HEK293 (cell line): ENCODE data around the gene VAT1.
A peak's percentile ranks its signal among the peaks of the same experiment; 100 is the strongest.

Source experiments
- EGR2 ChIP-seq: fragments of 450-650 bp; formaldehyde crosslinking; IDR thresholded peaks from 2 replicates; pipeline ENCODE4 v1.5.1; 2016; ENCODE audit warnings: low read depth, missing biosample characterization, missing genetic modification characterization
- HOXA7 ChIP-seq: sonication (generic); formaldehyde crosslinking; IDR thresholded peaks from 2 replicates; pipeline ENCODE4 v1.8.1; 2022; ENCODE audit warnings: missing genetic modification reagents, borderline replicate concordance
- HOXC10 ChIP-seq: sonication (generic); formaldehyde crosslinking; IDR thresholded peaks from 2 replicates; pipeline ENCODE4 v1.8.1; 2023; ENCODE audit warnings: mild to moderate bottlenecking, missing genetic modification reagents
- KLF1 ChIP-seq: fragments of 450-650 bp; formaldehyde crosslinking; IDR thresholded peaks from 2 replicates; pipeline ENCODE4 v1.5.1; 2016; ENCODE audit warnings: missing biosample characterization, missing genetic modification characterization
- PATZ1 ChIP-seq: fragments of 450-650 bp; formaldehyde crosslinking; IDR thresholded peaks from 2 replicates; pipeline ENCODE4 v1.5.1; 2016; ENCODE audit warnings: missing biosample characterization, missing genetic modification characterization
- SP3 ChIP-seq: fragments of 450-650 bp; formaldehyde crosslinking; IDR thresholded peaks from 2 replicates; pipeline ENCODE4 v1.5.1; 2016; ENCODE audit warnings: missing biosample characterization, missing genetic modification characterization
- TRIM28 ChIP-seq: IDR thresholded peaks from 2 replicates; pipeline ENCODE4 v1.6.1; 2011; ENCODE audit warnings: low read length, control low read depth, borderline replicate concordance
- WT1 ChIP-seq: fragments of 450-650 bp; formaldehyde crosslinking; IDR thresholded peaks from 2 replicates; pipeline ENCODE4 v1.5.1; 2016; ENCODE audit warnings: missing biosample characterization, missing genetic modification characterization
- ZBTB1 ChIP-seq: fragments of 450-650 bp; formaldehyde crosslinking; IDR thresholded peaks from 2 replicates; pipeline ENCODE4 v1.5.1; 2016; ENCODE audit warnings: missing biosample characterization, missing genetic modification characterization
- ZBTB20 ChIP-seq: fragments of 450-650 bp; formaldehyde crosslinking; IDR thresholded peaks from 2 replicates; pipeline ENCODE4 v1.5.1; 2016; ENCODE audit warnings: missing biosample characterization, missing genetic modification characterization
- ZFP3 ChIP-seq: fragments of 450-650 bp; formaldehyde crosslinking; IDR thresholded peaks from 2 replicates; pipeline ENCODE4 v1.5.1; 2016; ENCODE audit warnings: low read depth, missing biosample characterization, missing genetic modification characterization
- ZFP41 ChIP-seq: fragments of 450-650 bp; formaldehyde crosslinking; IDR thresholded peaks from 2 replicates; pipeline ENCODE4 v1.5.1; 2016; ENCODE audit warnings: missing biosample characterization, missing genetic modification characterization, borderline replicate concordance
- ZNF132 ChIP-seq: fragments of 450-650 bp; formaldehyde crosslinking; IDR thresholded peaks from 2 replicates; pipeline ENCODE4 v1.5.1; 2017; ENCODE audit warnings: missing biosample characterization, missing genetic modification characterization, borderline replicate concordance
- ZNF184 ChIP-seq: fragments of 450-650 bp; IDR thresholded peaks from 2 replicates; pipeline ENCODE4 v1.5.1; 2018; ENCODE audit warnings: missing biosample characterization, mild to moderate bottlenecking, missing genetic modification characterization
- ZNF2 ChIP-seq: fragments of 450-650 bp; formaldehyde crosslinking; IDR thresholded peaks from 2 replicates; pipeline ENCODE4 v1.5.1; 2016; ENCODE audit warnings: missing biosample characterization, missing genetic modification characterization
- ZNF23 ChIP-seq: fragments of 450-650 bp; formaldehyde crosslinking; IDR thresholded peaks from 2 replicates; pipeline ENCODE4 v1.5.1; 2016; ENCODE audit warnings: missing biosample characterization, missing genetic modification characterization, borderline replicate concordance
- ZNF266 ChIP-seq: fragments of 450-650 bp; formaldehyde crosslinking; IDR thresholded peaks from 2 replicates; pipeline ENCODE4 v1.5.1; 2016; ENCODE audit warnings: missing biosample characterization, missing genetic modification characterization, low read depth
- ZNF274 ChIP-seq, 2 experiments: fragments of 200-500 bp in 1 of 2; fragments of 450-650 bp in 1 of 2; sonication (Bioruptor generic) in 1 of 2; formaldehyde crosslinking in 1 of 2; IDR thresholded peaks; 2 replicates each; pipeline versions ENCODE4 v1.5.1 to v1.6.1; 2014 to 2016; ENCODE audit warnings: borderline replicate concordance in 1 of 2, inconsistent platforms in 1 of 2, low read length in 1 of 2, missing biosample characterization in 1 of 2, missing genetic modification characterization in 1 of 2
- ZNF280D ChIP-seq: fragments of 450-650 bp; formaldehyde crosslinking; IDR thresholded peaks from 2 replicates; pipeline ENCODE4 v1.5.1; 2016; ENCODE audit warnings: missing biosample characterization, missing genetic modification characterization
- ZNF292 ChIP-seq: fragments of 450-650 bp; formaldehyde crosslinking; IDR thresholded peaks from 2 replicates; pipeline ENCODE4 v1.5.1; 2016; ENCODE audit warnings: low read depth, missing biosample characterization, missing genetic modification characterization, borderline replicate concordance
- ZNF362 ChIP-seq: fragments of 450-650 bp; formaldehyde crosslinking; IDR thresholded peaks from 2 replicates; pipeline ENCODE4 v1.5.1; 2016; ENCODE audit warnings: missing biosample characterization, missing genetic modification characterization
- ZNF423 ChIP-seq: fragments of 450-650 bp; formaldehyde crosslinking; IDR thresholded peaks from 2 replicates; pipeline ENCODE4 v1.5.1; 2016; ENCODE audit warnings: missing biosample characterization, missing genetic modification characterization
- ZNF513 ChIP-seq: fragments of 450-650 bp; IDR thresholded peaks from 2 replicates; pipeline ENCODE4 v1.5.1; 2018; ENCODE audit warnings: missing biosample characterization, missing genetic modification characterization
- ZNF548 ChIP-seq: fragments of 450-650 bp; formaldehyde crosslinking; IDR thresholded peaks from 2 replicates; pipeline ENCODE4 v1.5.1; 2016; ENCODE audit warnings: missing biosample characterization, missing genetic modification characterization
- ZNF776 ChIP-seq: fragments of 450-650 bp; formaldehyde crosslinking; IDR thresholded peaks from 2 replicates; pipeline ENCODE4 v1.5.0; 2017; ENCODE audit warnings: missing biosample characterization, missing genetic modification characterization, borderline replicate concordance
- ZNF792 ChIP-seq: fragments of 450-650 bp; formaldehyde crosslinking; IDR thresholded peaks from 2 replicates; pipeline ENCODE4 v1.5.1; 2016; ENCODE audit warnings: missing biosample characterization, missing genetic modification characterization
- ZSCAN23 ChIP-seq: fragments of 450-650 bp; formaldehyde crosslinking; IDR thresholded peaks from 2 replicates; pipeline ENCODE4 v1.5.1; 2016; ENCODE audit warnings: missing biosample characterization, missing genetic modification characterization

Gene VAT1

GRCh38 chr17:42997984-42998938, 23.9 kb downstream of the VAT1 start, which contains the start of gene RPL27 (continued):
- peak; percentile 99 for TF ChIP-seq KLF1 (tag by site-specific recombination)
- TF ChIP-seq ZNF548 (tag by site-specific recombination): no peak
- no peak for TF ChIP-seq EGR2
- TF ChIP-seq ZFP41: no peak
- no peak for TF ChIP-seq ZNF280D (tag by site-specific recombination)
- TF ChIP-seq ZNF266 (tag by site-specific recombination): no peak
- peak; percentile 93 for TF ChIP-seq ZSCAN23 (tag by site-specific recombination)
- TF ChIP-seq ZNF274 (IDR thresholded peaks at IDR 0.05; ENCODE audit: low read length): no peak
- TF ChIP-seq ZNF274 (tag by site-specific recombination; IDR thresholded peaks at IDR 0.05; ENCODE audit: borderline replicate concordance): no peak
- TF ChIP-seq ZFP3 (tag by site-specific recombination): peak; percentile 64; the same call in 1 of the 2 replicates
- TF ChIP-seq ZBTB1 (tag by site-specific recombination): no peak
- TF ChIP-seq ZBTB20 (tag by site-specific recombination): peak; percentile 86
- TF ChIP-seq SP3: peak; percentile 99
- TF ChIP-seq ZNF423 (tag by site-specific recombination): no peak
- TF ChIP-seq ZNF184 (tag by site-specific recombination): peak; percentile 80
- no peak for TF ChIP-seq ZNF776 (tag by site-specific recombination)
- TF ChIP-seq ZNF362: peak; percentile 97
- no peak; the same call in none of the 2 replicates for TF ChIP-seq PATZ1 (tag by site-specific recombination)
- TF ChIP-seq ZNF2 (tag by site-specific recombination): peak; percentile 97
- TF ChIP-seq TRIM28: peak; percentile 97
- TF ChIP-seq ZNF23 (tag by site-specific recombination): no peak
- TF ChIP-seq HOXC10 (CRISPR knock-in tag): peak; percentile 86; the same call in 1 of the 2 replicates
- TF ChIP-seq ZNF792 (tag by site-specific recombination): 0 out of 2 replicates have a peak, but pooled peaks have one; percentile 18
- TF ChIP-seq WT1: peak; percentile 88
- TF ChIP-seq ZNF132 (tag by site-specific recombination): no peak
- no peak for TF ChIP-seq ZNF513
- TF ChIP-seq HOXA7 (CRISPR knock-in tag): no peak
- no peak for TF ChIP-seq ZNF292
